H1 (cell line): ENCODE measurements around the gene GRID1. TPM values are rescaled to one million over a fixed set of nuclear protein-coding genes. Genes with fewer than 3 reads are reported as not detected.

Experiments
- CHD1 ChIP-seq: IDR thresholded peaks from 2 replicates; pipeline ENCODE4 v1.6.1; 2012; ENCODE audit warnings: low read depth, low read length, improper control_type of control experiment
- CTBP2 ChIP-seq: IDR thresholded peaks from 2 replicates; pipeline ENCODE4 v1.7.0; 2011; ENCODE audit warnings: borderline replicate concordance, mild to moderate bottlenecking, moderate library complexity, mixed read lengths, low read length; ENCODE audit not compliant: insufficient read depth, insufficient read length
- JUND ChIP-seq: IDR thresholded peaks from 2 replicates; pipeline ENCODE4 v1.6.1; 2011; ENCODE audit warnings: mild to moderate bottlenecking, improper control_type of control experiment, low read length
- SUZ12 ChIP-seq: fragments of 200-600 bp; sonication (generic); IDR thresholded peaks from 2 replicates; pipeline ENCODE4 v1.6.1; 2012; ENCODE audit warnings: mild to moderate bottlenecking, inconsistent platforms, low read length, moderate library complexity, mixed read lengths
- YY1 ChIP-seq: IDR thresholded peaks from 2 replicates; pipeline ENCODE4 v1.6.1; 2011; ENCODE audit warnings: low read depth, mild to moderate bottlenecking, low read length
- polyA plus RNA-seq, 7 experiments: library from polyadenylated mRNA; depleted of rRNA in 3 of 7; stranded (reverse) in 5 of 7; unstranded in 2 of 7; fragments of >200 nt in 5 of 7; fragments of 200-250 nt in 2 of 7; gene quantifications; 1 replicate in 5 of 7; 2 replicates in 1 of 7; 4 replicates in 1 of 7; pipeline versions ENCODE4 v1.2.1 to v1.2.3, GENCODE V29; 2011 to 2013; ENCODE audit warnings: missing spikeins in 2 of 7, mixed read lengths in 2 of 7
- total RNA-seq: library from RNA; stranded (reverse); fragmentation: NEBNext Ultra II Directional; extraction: Animal tissue kit (Norgen Biotek cat#: 25700); gene quantifications from 2 replicates; pipeline ENCODE4 v1.2.1, GENCODE V29; 2021
- TF ChIP-seq, protein P1 (sequence below): IDR thresholded peaks from 2 replicates; pipeline ENCODE4 v1.6.1; 2012; ENCODE audit warnings: low read length, inconsistent platforms

GRID1 gene
- total and polyA plus RNA-seq, 2 of the 8 experiments (the other 6 are each of a cell fraction or from before 2014, with no cell fraction given), result 0.22 to 0.30 TPM

DNA sequence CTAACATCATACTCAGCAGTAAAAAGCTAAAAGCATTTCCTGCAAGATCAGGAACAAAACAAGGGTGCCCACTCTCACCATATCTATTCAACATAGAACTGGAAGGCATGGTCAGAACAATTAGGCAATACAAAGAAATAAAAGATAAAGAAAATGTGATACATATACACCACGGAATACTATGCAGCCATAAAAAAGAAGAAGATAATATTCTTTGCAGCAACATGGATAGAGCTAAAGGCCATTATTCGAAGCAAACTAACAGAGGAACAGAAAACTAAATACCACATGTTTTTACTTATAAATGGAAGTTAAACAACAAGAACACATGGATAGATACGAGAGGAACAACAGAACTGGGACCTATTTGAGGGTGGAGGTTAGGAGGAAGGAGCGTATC is 652.7 kb downstream of the GRID1 start (continued):
- TF ChIP-seq, protein P1, sequence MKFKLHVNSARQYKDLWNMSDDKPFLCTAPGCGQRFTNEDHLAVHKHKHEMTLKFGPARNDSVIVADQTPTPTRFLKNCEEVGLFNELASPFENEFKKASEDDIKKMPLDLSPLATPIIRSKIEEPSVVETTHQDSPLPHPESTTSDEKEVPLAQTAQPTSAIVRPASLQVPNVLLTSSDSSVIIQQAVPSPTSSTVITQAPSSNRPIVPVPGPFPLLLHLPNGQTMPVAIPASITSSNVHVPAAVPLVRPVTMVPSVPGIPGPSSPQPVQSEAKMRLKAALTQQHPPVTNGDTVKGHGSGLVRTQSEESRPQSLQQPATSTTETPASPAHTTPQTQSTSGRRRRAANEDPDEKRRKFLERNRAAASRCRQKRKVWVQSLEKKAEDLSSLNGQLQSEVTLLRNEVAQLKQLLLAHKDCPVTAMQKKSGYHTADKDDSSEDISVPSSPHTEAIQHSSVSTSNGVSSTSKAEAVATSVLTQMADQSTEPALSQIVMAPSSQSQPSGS, result no peak
- no peak for TF ChIP-seq SUZ12
- TF ChIP-seq JUND, result no peak
- TF ChIP-seq YY1, result no peak
- TF ChIP-seq CTBP2, result no peak
- TF ChIP-seq CHD1, result no peak
- TF ChIP-seq, all 59 proteins: peak for 0
